HL-60/S4 treated with phorbol 12-myristate 13-acetate at 8.2 ng/mL for 4 days and 3 days (cell line): Measurements from ENCODE around the gene ADAM19.

ENCODE experiments used
- in situ Hi-C: fragments of 300-500 bp; cut with MboI; formaldehyde crosslinking; loops from 2 replicates; pipeline ENCODE4 v1.15.0; 2022; ENCODE audit warnings: low sequenced_read_pairs

Gene ADAM19

GRCh38 chr5:157518963-157519362 lies 56.6 kb downstream of the ADAM19 start:
- in situ Hi-C loops, result no loop called here

- in situ Hi-C loops, result no loop called here
These were observed 58.8 kb downstream of the ADAM19 start for GRCh38 chr5:157516626-157517325.

GRCh38 chr5:157516006-157516405 lies 59.6 kb downstream of the ADAM19 start:
- in situ Hi-C loops, result no loop called here

- in situ Hi-C loops, result no loop called here
These were observed 60.6 kb downstream of the ADAM19 start for GRCh38 chr5:157514974-157515373.

GRCh38 chr5:157513182-157513581 lies 62.4 kb downstream of the ADAM19 start:
- in situ Hi-C loops, result no loop called here

- in situ Hi-C loops, result no loop called here
These were observed 63.6 kb downstream of the ADAM19 start for GRCh38 chr5:157511651-157512644.

- in situ Hi-C loops, result no loop called here
These were observed 64.9 kb downstream of the ADAM19 start for GRCh38 chr5:157510682-157511081.

GRCh38 chr5:157509587-157509986 lies 66.0 kb downstream of the ADAM19 start:
- in situ Hi-C loops, result no loop called here

GRCh38 chr5:157509093-157509492 lies 66.5 kb downstream of the ADAM19 start:
- in situ Hi-C loops, result no loop called here

- in situ Hi-C loops, result no loop called here
These were observed 68.4 kb downstream of the ADAM19 start for GRCh38 chr5:157506981-157507780.

GRCh38 chr5:157506066-157506590 lies 69.4 kb downstream of the ADAM19 start:
- in situ Hi-C loops, result no loop called here

GRCh38 chr5:157505496-157505895 lies 70.1 kb downstream of the ADAM19 start:
- in situ Hi-C loops, result no loop called here

GRCh38 chr5:157504053-157504452 lies 71.5 kb downstream of the ADAM19 start:
- in situ Hi-C loops, result no loop called here

- in situ Hi-C loops, result no loop called here
These were observed 73.4 kb downstream of the ADAM19 start for GRCh38 chr5:157502143-157502647.

- in situ Hi-C loops, result no loop called here
These were observed 77.5 kb downstream of the ADAM19 start for GRCh38 chr5:157497875-157498611.

- in situ Hi-C loops, result no loop called here
These were observed 78.7 kb downstream of the ADAM19 start for GRCh38 chr5:157496864-157497263.

GRCh38 chr5:157494178-157494832 lies 81.3 kb downstream of the ADAM19 start:
- in situ Hi-C loops, result no loop called here

GRCh38 chr5:157492886-157493285 lies 82.7 kb downstream of the ADAM19 start:
- in situ Hi-C loops, result no loop called here

GRCh38 chr5:157491471-157491995 lies 84.0 kb downstream of the ADAM19 start:
- in situ Hi-C loops, result no loop called here
